Lung (tissue), 12 donors: ENCODE results near the gene ALOX12. TPM values are rescaled to one million over a fixed set of nuclear protein-coding genes. Genes with fewer than 3 reads are reported as not detected.

ENCODE experiments used
- ATAC-seq: fragments of 200-7000 bp; cut with Tn5 transposase; one replicate; pipeline ENCODE4 v1.9.1; 2020; ENCODE audit warnings: moderate number of reproducible peaks; ENCODE audit not compliant: insufficient read depth, low FRiP score
- DNase-seq, 3 donors: peaks; one replicate each; pipeline ENCODE4 v3.0.0-alpha.2; 2013 to 2017
- H3K27ac ChIP-seq, 2 donors: one replicate each; pipeline ENCODE4 v1.5.1; 2013; ENCODE audit warnings: mild to moderate bottlenecking in 2 of 2, moderate library complexity in 2 of 2, control low read depth in 1 of 2, inconsistent platforms in 1 of 2, low read depth in 1 of 2, low read length in 1 of 2
- H3K27me3 ChIP-seq, 3 donors: one replicate each; pipeline ENCODE4 v1.5.1; 2013; ENCODE audit warnings: low read length in 2 of 3; ENCODE audit not compliant: control insufficient read depth in 3 of 3, insufficient read depth in 3 of 3
- H3K36me3 ChIP-seq, 4 donors: one replicate each; pipeline ENCODE4 v1.5.1; 2013; ENCODE audit warnings: low read length in 4 of 4, mild to moderate bottlenecking in 1 of 4, moderate library complexity in 1 of 4; ENCODE audit not compliant: control insufficient read depth in 4 of 4, insufficient read depth in 4 of 4
- H3K4me1 ChIP-seq, 5 donors: one replicate each; pipeline ENCODE4 v1.5.1; 2013; ENCODE audit warnings: low read length in 5 of 5, mild to moderate bottlenecking in 2 of 5, moderate library complexity in 1 of 5; ENCODE audit not compliant: control insufficient read depth in 5 of 5, insufficient read depth in 5 of 5
- H3K4me3 ChIP-seq: one replicate; pipeline ENCODE4 v1.5.1; 2013; ENCODE audit warnings: mild to moderate bottlenecking, control low read depth, moderate library complexity
- H3K9ac ChIP-seq, 2 donors: one replicate each; pipeline ENCODE4 v1.5.1; 2013; ENCODE audit warnings: low read length in 2 of 2, control low read depth in 1 of 2; ENCODE audit not compliant: insufficient read depth in 1 of 2
- H3K9me3 ChIP-seq, 4 donors: one replicate each; pipeline ENCODE4 v1.5.1; 2013; ENCODE audit warnings: low read length in 3 of 4, mild to moderate bottlenecking in 1 of 4, moderate library complexity in 1 of 4; ENCODE audit not compliant: control insufficient read depth in 4 of 4, insufficient read depth in 3 of 4
- CTCF ChIP-seq: IDR thresholded peaks from 2 replicates; pipeline ENCODE4 v1.5.1; 2012; ENCODE audit warnings: mild to moderate bottlenecking; ENCODE audit errors: control extremely low read depth, extremely low read depth
- WGBS, 2 donors: extraction: QIAGEN DNeasy Blood & Tissue Kit; methylation state at CpG; one replicate each; pipeline ENCODE4 v1.1.7; 2013; 5-methylcytosine and 5-hydroxymethylcytosine counted together
- polyA plus RNA-seq, 2 donors: library from polyadenylated mRNA; stranded (reverse); fragments of 200-250 nt; gene quantifications; one replicate each; pipeline ENCODE4 v1.2.1, GENCODE V29; 2013
- total RNA-seq, 2 donors: library from RNA; depleted of rRNA in 1 of 2; stranded (reverse); fragments of >200 nt in 1 of 2; gene quantifications; one replicate each; pipeline ENCODE4 v1.2.1, GENCODE V29; 2014 to 2021
- donor health status: control.
- donor health status: control.
- donor health status: Bipolar disorder and iron deficiency.
- donor health status: healthy.
- donor health status: DM: yes; HTN: yes; CAD: no.

Gene ALOX12
- total and polyA plus RNA-seq, 4 donors = 0.21 to 0.95 (median 0.45) TPM

- peaks cover 0 to 23% (median 3%) of the 10 kb centered on the region in 4 donors for H3K36me3 ChIP-seq
- 78 to 85% methylated on average over 10 of the region's 10 CpGs for WGBS, 2 donors
- peaks cover 0 to 12% (median 0%) of the 10 kb centered on the region in 5 donors for H3K4me1 ChIP-seq
- H3K4me3 ChIP-seq = no peak overlapping the region
- no peak for TF ChIP-seq CTCF
- H3K9me3 ChIP-seq = no peaks in the 10 kb centered on the region
- no peak overlapping the region for H3K27ac ChIP-seq
- no peak overlapping the region for H3K9ac ChIP-seq
- peaks cover 0 to 29% (median 0%) of the 10 kb centered on the region in 3 donors for H3K27me3 ChIP-seq
- DNase-seq (no peak), ATAC-seq (no peak)
Observed at GRCh38 chr17:6994118-6994598, 1.7 kb upstream of the ALOX12 start.

- DNase-seq = no peak
- H3K36me3 ChIP-seq = peaks cover 0 to 29% (median 4%) of the 10 kb centered on the region in 4 donors
- H3K27me3 ChIP-seq = peaks cover 0 to 29% (median 0%) of the 10 kb centered on the region in 3 donors
- H3K9ac ChIP-seq = no peak overlapping the region
- H3K4me3 ChIP-seq = no peak overlapping the region
- no peak for TF ChIP-seq CTCF
- H3K27ac ChIP-seq = no peak overlapping the region
- WGBS, 2 donors = 89 to 96% methylated on average over 9 of the region's 9 CpGs
- H3K9me3 ChIP-seq = no peaks in the 10 kb centered on the region
- no peak for ATAC-seq
- peaks cover 0 to 12% (median 0%) of the 10 kb centered on the region in 5 donors for H3K4me1 ChIP-seq
Observed at GRCh38 chr17:6994666-6995256, 1.1 kb upstream of the ALOX12 start.

- DNase-seq (no peak), ATAC-seq (peak; percentile 12)
- no peak overlapping the region for H3K27ac ChIP-seq
- peaks cover under 1 to 41% (median 9%) of the 10 kb centered on the region in 4 donors for H3K36me3 ChIP-seq
- H3K27me3 ChIP-seq = peaks cover 0 to 29% (median 0%) of the 10 kb centered on the region in 3 donors
- WGBS, 2 donors = 72 to 76% methylated on average over 56 to 58 of the region's 58 CpGs
- peaks cover 0 to 12% (median 0%) of the 10 kb centered on the region in 5 donors for H3K4me1 ChIP-seq
- no peak for TF ChIP-seq CTCF
- no peak overlapping the region for H3K9ac ChIP-seq
- no peaks in the 10 kb centered on the region for H3K9me3 ChIP-seq
- no peak overlapping the region for H3K4me3 ChIP-seq
Observed at GRCh38 chr17:6996256-6997011, 585 bp downstream of the ALOX12 start.
